GM18505 (cell line): ENCODE measurements around the gene COL9A2.
A peak's percentile ranks its signal among the peaks of the same experiment; 100 is the strongest.
"Not testable (repeated sequence)": the region's sequence is repeated elsewhere in the genome, so short reads cannot be mapped to it uniquely, and the experiment has no call there.

ENCODE experiments used
- ATAC-seq: cut with Tn5 transposase; IDR thresholded peaks from one replicate; pipeline ENCODE4 v1.9.1; 2021; ENCODE audit not compliant: unreplicated experiment
- POLR2A ChIP-seq: IDR thresholded peaks from 4 replicates; pipeline ENCODE4 v1.6.1; 2011; ENCODE audit warnings: borderline replicate concordance; ENCODE audit not compliant: insufficient read depth, insufficient read length; ENCODE audit errors: extremely low read depth

The COL9A2 gene

DNA sequence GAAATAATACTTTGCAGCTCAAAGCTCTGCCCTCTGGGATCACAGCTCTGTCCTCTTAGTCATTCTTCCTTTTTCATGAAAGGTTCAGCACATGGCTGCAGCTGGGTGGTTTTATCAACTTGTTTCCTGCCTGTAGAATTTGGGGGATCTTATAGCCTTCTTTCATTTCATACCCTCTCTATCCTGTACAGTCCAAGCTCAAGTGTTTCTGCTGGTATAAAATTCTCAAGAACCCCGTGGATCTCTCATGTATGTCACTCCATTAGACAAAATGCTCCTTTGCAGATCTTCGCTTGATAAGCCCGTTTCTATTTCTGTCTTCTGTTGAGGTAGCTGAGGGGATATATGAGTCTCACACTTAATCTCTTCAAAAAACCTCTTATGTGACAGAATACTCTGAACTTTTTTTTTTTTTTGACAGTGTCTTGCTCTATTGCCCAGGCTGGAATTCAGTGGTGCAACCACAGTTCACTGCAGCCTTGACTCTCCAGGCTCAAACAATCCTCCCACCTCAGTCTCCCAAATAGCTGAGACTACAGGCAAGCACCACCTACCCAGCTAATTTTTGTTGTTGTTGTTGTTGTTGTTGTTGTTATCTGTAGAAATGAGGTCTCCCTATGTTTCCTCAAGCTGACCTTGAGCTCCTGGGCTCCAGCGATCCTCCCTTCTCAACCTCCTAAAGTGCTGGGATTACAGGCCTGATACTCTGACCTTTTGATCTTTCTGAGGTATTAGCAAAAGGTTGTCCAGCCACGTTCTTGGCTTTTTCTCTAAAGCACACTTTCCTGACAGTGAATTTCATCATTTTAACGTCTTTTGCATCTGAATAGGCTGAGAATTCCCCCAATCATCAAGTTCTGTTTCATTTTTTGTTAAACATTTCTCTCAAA, 24.6 kb upstream of the COL9A2 start:
- no peak for TF ChIP-seq POLR2A
- no peak for ATAC-seq

GRCh38 chr1:40339420-40340323, 22.6 kb upstream of the COL9A2 start:
- TF ChIP-seq POLR2A, result no peak
- ATAC-seq, result no peak

DNA sequence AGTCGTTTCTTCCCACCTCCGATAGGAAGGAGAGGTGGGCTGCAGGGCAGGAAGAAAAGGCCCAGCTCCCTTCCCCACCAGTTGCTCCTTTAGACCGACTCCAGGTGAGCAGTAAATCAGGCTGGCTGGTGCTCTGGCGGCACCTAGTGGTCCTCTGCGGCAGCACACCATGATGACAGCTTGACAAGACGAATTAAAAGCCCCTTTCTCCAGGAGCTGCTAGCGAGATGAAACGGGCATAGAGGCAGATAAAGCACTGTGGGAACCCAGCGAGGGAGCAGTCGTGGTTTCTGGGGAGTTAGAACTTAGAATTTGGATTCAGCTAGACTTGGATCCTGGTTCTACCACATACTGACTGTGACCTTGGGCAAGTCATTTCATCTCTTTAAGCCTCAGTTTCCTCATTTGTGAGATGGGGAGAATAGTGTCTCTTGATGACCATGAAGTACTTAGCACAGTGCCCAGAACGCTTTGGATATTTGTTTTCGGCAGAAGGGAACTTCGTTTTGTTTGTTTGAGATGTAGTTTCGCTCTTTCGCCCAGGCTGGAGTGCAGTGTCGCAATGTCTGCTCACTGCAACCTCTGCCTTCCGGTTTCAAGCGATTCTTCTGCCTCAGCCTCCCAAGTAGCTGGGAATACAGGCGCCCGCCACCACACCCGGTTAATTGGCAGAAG, 21.8 kb upstream of the COL9A2 start:
- no peak for TF ChIP-seq POLR2A
- no peak for ATAC-seq

DNA sequence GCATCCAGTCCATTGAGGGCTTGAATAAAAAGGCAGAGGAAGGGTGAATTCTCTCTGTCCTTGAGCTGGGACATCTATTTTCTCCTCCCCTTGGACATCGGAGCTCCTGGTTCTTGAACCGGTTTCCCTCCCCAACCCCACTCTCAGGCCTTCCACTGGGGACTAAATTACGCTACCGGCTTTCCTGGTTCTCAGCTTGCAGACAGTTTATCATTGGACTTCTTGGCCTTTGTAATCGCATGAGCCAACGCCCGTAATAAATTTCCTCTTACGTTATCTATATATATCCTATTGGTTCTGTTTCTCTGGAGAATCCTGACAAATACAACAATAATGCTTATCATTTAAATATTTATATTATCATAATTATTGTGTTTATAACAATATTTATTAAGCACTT, 20.4 kb upstream of the COL9A2 start:
- ATAC-seq, result no peak
- no peak for TF ChIP-seq POLR2A

GRCh38 chr1:40332695-40333094, 15.6 kb upstream of the COL9A2 start:
- no peak for TF ChIP-seq POLR2A
- ATAC-seq, result no peak

GRCh38 chr1:40331403-40331802, 14.3 kb upstream of the COL9A2 start:
- not testable (repeated sequence) for ATAC-seq

DNA sequence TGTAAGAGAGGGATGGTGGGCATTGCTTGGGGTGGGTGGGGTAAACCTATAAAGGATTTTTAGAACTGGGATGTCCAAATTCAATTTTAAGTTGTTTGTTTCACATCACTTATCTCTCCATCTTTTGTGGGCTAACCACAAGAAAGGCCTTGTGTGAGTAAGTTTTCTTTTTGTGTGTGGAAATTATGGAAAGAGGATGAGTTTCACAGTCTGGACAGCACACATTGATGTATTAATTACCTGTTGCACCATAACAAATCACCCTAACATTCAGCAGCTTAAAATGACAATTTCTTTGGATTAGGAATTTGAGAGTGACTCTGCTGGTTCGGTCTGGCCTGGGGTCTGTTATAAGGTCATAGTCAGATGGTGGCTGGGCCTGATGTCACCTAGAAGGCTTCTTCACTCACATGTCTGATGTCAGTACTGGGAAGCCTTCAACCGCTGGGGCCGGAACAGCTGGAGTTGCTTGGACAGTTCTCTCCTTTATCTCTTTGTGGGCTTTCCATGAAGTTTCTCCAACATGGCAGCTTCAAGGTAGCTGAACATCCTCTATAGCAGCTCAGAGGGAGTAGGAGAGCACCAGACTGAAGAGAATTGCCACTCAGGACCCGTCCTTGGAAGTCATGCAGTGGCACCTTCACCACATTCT, 2.0 kb upstream of the COL9A2 start:
- TF ChIP-seq POLR2A, result no peak
- ATAC-seq, result no peak

DNA sequence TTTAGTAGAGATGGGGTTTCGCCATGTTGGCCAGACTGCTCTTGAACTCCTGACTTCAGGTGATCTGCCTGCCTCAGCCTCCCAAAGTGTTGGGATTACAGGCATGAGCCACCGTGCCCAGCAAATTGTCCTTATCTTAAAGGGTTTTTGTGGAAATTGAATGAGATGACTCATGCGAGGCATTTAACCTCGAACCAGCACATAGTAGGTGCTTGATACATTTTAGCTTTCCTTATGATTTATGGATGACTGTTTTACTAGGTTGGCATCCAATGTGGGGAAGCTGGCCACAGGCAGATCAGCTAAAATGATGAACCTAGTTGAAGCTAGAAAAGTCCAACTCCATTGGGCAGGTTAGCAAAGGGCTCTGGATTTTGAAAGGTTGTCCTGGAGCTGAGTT, 1.4 kb upstream of the COL9A2 start:
- TF ChIP-seq POLR2A, result no peak
- no peak for ATAC-seq

GRCh38 chr1:40317394-40318074, 448 bp upstream of the COL9A2 start:
- TF ChIP-seq POLR2A, result no peak
- ATAC-seq, result no peak

- ATAC-seq, result no peak
- peak; percentile 30 for TF ChIP-seq POLR2A
Measured at GRCh38 chr1:40315795-40316594, 1.1 kb downstream of the COL9A2 start.

DNA sequence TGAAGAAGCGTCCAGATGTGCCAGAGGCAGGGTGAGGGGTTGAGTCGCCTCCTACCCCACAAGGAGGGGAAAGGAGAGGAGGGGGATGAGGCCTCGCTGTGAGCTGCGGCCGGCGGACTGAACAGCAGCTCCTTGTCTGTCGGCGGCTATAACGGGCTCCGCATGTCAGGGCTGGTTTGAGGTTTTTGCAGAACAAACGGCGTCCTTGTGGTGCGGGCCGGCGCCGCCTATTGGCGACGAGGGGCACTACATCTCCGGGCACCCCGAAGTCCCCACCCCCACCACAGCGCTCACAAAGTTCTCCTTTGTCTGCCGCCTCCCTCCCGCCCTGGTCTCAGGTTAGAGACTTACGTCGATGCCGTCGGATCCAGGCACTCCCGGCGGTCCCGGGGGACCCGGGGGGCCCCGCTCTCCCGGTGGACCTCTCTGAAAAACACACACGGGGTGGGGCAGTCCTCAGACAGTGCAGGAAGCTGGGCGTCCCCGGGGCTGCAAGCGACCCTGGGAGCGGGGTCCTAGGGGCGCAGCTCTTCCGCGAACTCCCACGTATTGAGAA, 1.8 kb downstream of the COL9A2 start:
- peak; percentile 64 for TF ChIP-seq POLR2A
- peak; percentile 42 for ATAC-seq
